Endothelial cell of umbilical vein (primary cell): ENCODE measurements around the gene OR5B17. TPM values are rescaled to one million over a fixed set of nuclear protein-coding genes. Genes with fewer than 3 reads are reported as not detected.
"Not testable (repeated sequence)": the region's sequence is repeated elsewhere in the genome, so short reads cannot be mapped to it uniquely, and the experiment has no call there.

Experiments used
- BruUV-seq: library from RNA; stranded (reverse); fragments of 400-500 nt; replicated peaks from 2 replicates; lab custom pipeline; 2021; lab: Mats Ljungman, UMichigan
- CTCF ChIA-PET: fragments of 300-600, 350-600 bp; sonication (Branson Sonifier 250); formaldehyde crosslinking; loops from one replicate; lab custom pipeline; 2021; ENCODE audit warnings: antibody characterized with exemption, inconsistent platforms; lab: Charles Lee
- POLR2A ChIA-PET: fragments of 300-600, 350-600 bp; sonication (Branson Sonifier 250); formaldehyde crosslinking; loops from one replicate; lab custom pipeline; 2021; ENCODE audit warnings: antibody characterized with exemption, inconsistent platforms; lab: Charles Lee
- DNase-seq: peaks from one replicate; pipeline ENCODE4 v3.0.0-alpha.2; 2011; ENCODE audit warnings: low read depth, low spot score
- FAIRE-seq: peaks from 2 replicates; lab custom pipeline; 2011; peaks lifted over from hg19 to GRCh38; lab: Jason Lieb, UNC
- H2AFZ ChIP-seq: 2 replicates; pipeline ENCODE4 v1.6.0; 2012; ENCODE audit warnings: low read depth, low read length, control low read depth, inconsistent platforms
- H3K27ac ChIP-seq: 2 replicates; pipeline ENCODE4 v1.5.1; 2011; ENCODE audit warnings: low read depth, mild to moderate bottlenecking, control low read depth, low read length, moderate library complexity; ENCODE audit not compliant: insufficient read depth
- H3K27me3 ChIP-seq, 2 experiments: 2 replicates each; pipeline versions ENCODE4 v1.6.0 to v1.6.1; 2011; ENCODE audit warnings: low read length in 2 of 2, mixed read lengths in 1 of 2; ENCODE audit not compliant: control insufficient read depth in 2 of 2, insufficient read depth in 2 of 2
- H3K36me3 ChIP-seq, 2 experiments: 2 replicates in 1 of 2; 3 replicates in 1 of 2; pipeline ENCODE4 v1.5.1; 2011; ENCODE audit warnings: low read length in 2 of 2, mild to moderate bottlenecking in 1 of 2, moderate library complexity in 1 of 2; ENCODE audit not compliant: control insufficient read depth in 2 of 2, insufficient read depth in 2 of 2; ENCODE audit errors: extremely low read depth in 1 of 2
- H3K4me1 ChIP-seq: 3 replicates; pipeline ENCODE4 v1.5.1; 2011; ENCODE audit warnings: mild to moderate bottlenecking, low read length; ENCODE audit not compliant: control insufficient read depth, insufficient read depth; ENCODE audit errors: extremely low read depth
- H3K4me2 ChIP-seq: 2 replicates; pipeline ENCODE4 v1.6.1; 2011; ENCODE audit warnings: low read length, control low read depth, mixed read lengths; ENCODE audit not compliant: insufficient read depth
- H3K4me3 ChIP-seq, 3 experiments: fragments of 200-600 bp in 1 of 3; sonication (generic), shearing (Covaris generic) in 1 of 3; replicated peaks in 1 of 3; 2 replicates each; pipeline ENCODE4 v1.5.1; 2011 to 2016; ENCODE audit warnings: control low read depth in 3 of 3, low read length in 3 of 3, mild to moderate bottlenecking in 2 of 3, inconsistent platforms in 1 of 3, low read depth in 1 of 3, moderate library complexity in 1 of 3; ENCODE audit not compliant: insufficient read depth in 1 of 3
- H3K79me2 ChIP-seq: 2 replicates; pipeline ENCODE4 v1.6.0; 2012; ENCODE audit warnings: low read length, inconsistent platforms; ENCODE audit not compliant: control insufficient read depth, insufficient read depth
- H3K9ac ChIP-seq: replicated peaks from 2 replicates; pipeline ENCODE3; 2011; ENCODE audit warnings: low read length, control low read depth; ENCODE audit not compliant: insufficient read depth; ENCODE audit errors: extremely low read depth
- H3K9me1 ChIP-seq: replicated peaks from 3 replicates; pipeline ENCODE4 v1.6.0; 2011; ENCODE audit warnings: mild to moderate bottlenecking, low read length; ENCODE audit not compliant: control insufficient read depth, insufficient read depth; ENCODE audit errors: extremely low read depth
- H3K9me3 ChIP-seq: replicated peaks from 2 replicates; pipeline ENCODE4 v1.5.1; 2012; ENCODE audit warnings: low read length, inconsistent platforms; ENCODE audit not compliant: control insufficient read depth, insufficient read depth
- H4K20me1 ChIP-seq: replicated peaks from 2 replicates; pipeline ENCODE3; 2011; ENCODE audit warnings: mild to moderate bottlenecking, low read length; ENCODE audit not compliant: control insufficient read depth, insufficient read depth; ENCODE audit errors: extremely low read depth
- CTCF ChIP-seq, 2 donors: IDR thresholded peaks; 1 replicate in 1 of 2; 2 replicates in 1 of 2; pipeline ENCODE4 v1.5.1; 2011; ENCODE audit warnings: low read length in 2 of 2, mild to moderate bottlenecking in 2 of 2, moderate library complexity in 2 of 2, control low read depth in 1 of 2, inconsistent platforms in 1 of 2, low read depth in 1 of 2; ENCODE audit not compliant: insufficient read depth in 1 of 2; ENCODE audit errors: extremely low read depth in 1 of 2
- EZH2 ChIP-seq: IDR thresholded peaks from 2 replicates; pipeline ENCODE4 v1.6.1; 2012; ENCODE audit warnings: borderline replicate concordance, low read depth, mild to moderate bottlenecking, moderate library complexity, low read length, inconsistent platforms; ENCODE audit not compliant: severe bottlenecking
- FOS ChIP-seq: IDR thresholded peaks from 2 replicates; pipeline ENCODE4 v1.6.1; 2011; ENCODE audit warnings: mild to moderate bottlenecking, low read length, moderate library complexity, borderline replicate concordance; ENCODE audit not compliant: insufficient read depth
- GATA2 ChIP-seq: IDR thresholded peaks from 2 replicates; pipeline ENCODE4 v1.7.0; 2011; ENCODE audit warnings: low read depth, mild to moderate bottlenecking, moderate library complexity, mixed read lengths, low read length; ENCODE audit not compliant: insufficient read length, insufficient read depth
- JUN ChIP-seq: IDR thresholded peaks from 2 replicates; pipeline ENCODE4 v1.6.1; 2011; ENCODE audit warnings: borderline replicate concordance, low read depth; ENCODE audit not compliant: insufficient read length, insufficient read depth
- MAX ChIP-seq: IDR thresholded peaks from 2 replicates; pipeline ENCODE4 v1.6.1; 2011; ENCODE audit not compliant: insufficient read depth, insufficient read length
- MYC ChIP-seq: IDR thresholded peaks from one replicate; pipeline ENCODE4 v1.6.1; 2011; ENCODE audit warnings: mild to moderate bottlenecking, low read depth, low read length
- POLR2A ChIP-seq: IDR thresholded peaks from 2 replicates; pipeline ENCODE4 v1.6.1; 2012; ENCODE audit warnings: low read depth, mild to moderate bottlenecking, control low read depth, low read length
- POLR2AphosphoS5 ChIP-seq: IDR thresholded peaks from 2 replicates; pipeline ENCODE4 v1.6.1; 2012; ENCODE audit warnings: low read depth, mild to moderate bottlenecking, control low read depth, low read length, moderate library complexity; ENCODE audit not compliant: insufficient read depth
- dilution Hi-C: fragments of 300-500 bp; cut with MboI; formaldehyde crosslinking; loops from one replicate; pipeline ENCODE4 v1.15.0; 2019; ENCODE audit warnings: low sequenced_read_pairs; ENCODE audit not compliant: extremely low pct_ligation_motif_present
- intact Hi-C: fragments of 100-400 bp; cut with micrococcal nuclease; formaldehyde crosslinking; loops from one replicate; pipeline ENCODE4 v1.10.0; 2022
- polyA plus RNA-seq, 4 experiments: library from polyadenylated mRNA; depleted of rRNA in 3 of 4; stranded (reverse) in 3 of 4; unstranded in 1 of 4; fragments of >200 nt; gene quantifications; 2 replicates each; pipeline versions ENCODE4 v1.2.1 to v1.2.3, GENCODE V29; 2011 to 2012; ENCODE audit warnings: missing spikeins in 1 of 4
- total RNA-seq: library from RNA; stranded (reverse); gene quantifications from 2 replicates; pipeline ENCODE4 v1.2.3, GENCODE V29; 2021

OR5B17 gene
- total and polyA plus RNA-seq, 2 donors (not counting 3 experiments of a cell fraction or from before 2014, with no cell fraction given): not detected

DNA sequence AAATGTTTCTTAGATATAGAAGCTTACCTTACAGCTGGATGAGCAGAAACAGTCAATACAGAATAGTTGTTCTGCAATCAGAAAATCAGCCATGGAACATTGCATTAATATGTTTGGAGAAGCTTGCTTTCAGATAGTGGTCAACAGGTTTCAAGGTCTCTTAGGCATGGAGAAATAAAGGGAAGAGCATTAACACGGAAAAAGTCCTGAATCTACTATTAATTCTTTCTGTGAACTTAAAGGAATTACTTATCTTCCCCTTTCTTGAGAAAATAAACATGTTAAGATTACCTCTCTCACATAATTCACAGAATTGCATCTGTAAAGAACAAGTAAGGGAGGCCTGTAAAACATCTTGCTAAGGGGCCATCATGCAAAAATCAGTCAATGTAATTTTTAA lies 47.9 kb upstream of the OR5B17 start, which contains the start of gene OR5B3:
TSS of gene OR5B3 (minus strand) at position 101 of the 400 bp plus-strand sequence. CDS start 3,465 bp downstream, outside the sequence.
- H3K36me3 ChIP-seq: no peaks in the 10 kb centered on the region
- no peaks in the 10 kb centered on the region for H4K20me1 ChIP-seq
- H3K27ac ChIP-seq: no peak within 1 kb of the TSS
- TF ChIP-seq FOS: no peak
- TF ChIP-seq MAX: no peak
- no peak for TF ChIP-seq JUN
- no peak for TF ChIP-seq GATA2
- TF ChIP-seq EZH2: no peak
- TF ChIP-seq MYC: no peak
- TF ChIP-seq POLR2A: no peak
- TF ChIP-seq POLR2AphosphoS5: no peak
- TF ChIP-seq CTCF (IDR thresholded peaks at IDR 0.05; ENCODE audit: extremely low read depth in 1 of 2, insufficient read depth in 1 of 2, low read depth in 1 of 2, low read length in 2 of 2): no peak
- H3K9me3 ChIP-seq: no peaks in the 10 kb centered on the region
- no peaks in the 10 kb centered on the region for H3K9me1 ChIP-seq
- no TSS peak for BruUV-seq
- POLR2A ChIA-PET: no interaction called here
- DNase-seq (no peak), FAIRE-seq (no peak)
- H3K27me3 ChIP-seq: no peaks in the 10 kb centered on the region
- H3K4me1 ChIP-seq: no peaks in the 10 kb centered on the region
- H3K4me2 ChIP-seq: no peak within 1 kb of the TSS
- no peak within 1 kb of the TSS for H3K9ac ChIP-seq
- dilution Hi-C loops: no loop called here
- no peak within 1 kb of the TSS for H2AFZ ChIP-seq
- intact Hi-C loops: no loop called here
- no peaks in the 10 kb centered on the region for H3K79me2 ChIP-seq
- CTCF ChIA-PET: interaction anchor here (1.0 to 1.6 kb wide), 2 partner anchors 18 to 107 kb away, joined by 3 to 5 read pairs; no protein-coding TSS in a partner anchor
- no peak within 1 kb of the TSS for H3K4me3 ChIP-seq

DNA sequence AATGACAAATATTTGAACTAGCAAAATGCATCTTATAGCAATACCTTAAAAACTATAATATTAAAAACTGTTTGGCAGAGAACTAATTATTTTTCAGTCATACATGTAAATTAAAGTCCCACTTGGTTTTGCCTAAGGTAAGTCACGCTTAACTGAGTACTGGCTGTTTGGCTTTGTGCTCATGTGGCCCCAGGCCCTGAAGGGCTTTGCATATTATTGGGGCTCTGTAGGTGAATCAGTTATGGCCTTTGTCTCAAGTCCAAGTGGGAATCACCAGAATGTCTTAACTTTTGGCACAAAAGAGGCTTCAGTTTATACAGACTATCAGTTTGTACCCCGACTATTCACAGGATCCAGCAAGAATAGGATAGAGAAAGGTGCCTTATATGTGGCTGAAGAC lies 40.8 kb upstream of the OR5B17 start:
- H3K27ac ChIP-seq, intact Hi-C loops, BruUV-seq: not testable (repeated sequence)

More for the DNA sequence above, 40.8 kb upstream of the OR5B17 start:
- H3K79me2 ChIP-seq, H3K4me1 ChIP-seq, H3K9ac ChIP-seq, H2AFZ ChIP-seq, DNase-seq, dilution Hi-C loops, H3K9me3 ChIP-seq, H4K20me1 ChIP-seq, CTCF ChIA-PET, H3K9me1 ChIP-seq, H3K4me2 ChIP-seq, POLR2A ChIA-PET, H3K36me3 ChIP-seq, H3K4me3 ChIP-seq, H3K27me3 ChIP-seq, FAIRE-seq: not testable (repeated sequence)
